SKM-1 treated with dmso at 0.1 percent for 144 hours (cell line): ENCODE data around the gene SEC23IP.
"Not testable (repeated sequence)": the region's sequence is repeated elsewhere in the genome, so short reads cannot be mapped to it uniquely, and the experiment has no call there.

Source experiments
- DNase-seq: peaks from one replicate; lab custom pipeline; 2025; ENCODE audit not compliant: unreplicated experiment; lab: John Stamatoyannopoulos, UW

Gene SEC23IP

DNA sequence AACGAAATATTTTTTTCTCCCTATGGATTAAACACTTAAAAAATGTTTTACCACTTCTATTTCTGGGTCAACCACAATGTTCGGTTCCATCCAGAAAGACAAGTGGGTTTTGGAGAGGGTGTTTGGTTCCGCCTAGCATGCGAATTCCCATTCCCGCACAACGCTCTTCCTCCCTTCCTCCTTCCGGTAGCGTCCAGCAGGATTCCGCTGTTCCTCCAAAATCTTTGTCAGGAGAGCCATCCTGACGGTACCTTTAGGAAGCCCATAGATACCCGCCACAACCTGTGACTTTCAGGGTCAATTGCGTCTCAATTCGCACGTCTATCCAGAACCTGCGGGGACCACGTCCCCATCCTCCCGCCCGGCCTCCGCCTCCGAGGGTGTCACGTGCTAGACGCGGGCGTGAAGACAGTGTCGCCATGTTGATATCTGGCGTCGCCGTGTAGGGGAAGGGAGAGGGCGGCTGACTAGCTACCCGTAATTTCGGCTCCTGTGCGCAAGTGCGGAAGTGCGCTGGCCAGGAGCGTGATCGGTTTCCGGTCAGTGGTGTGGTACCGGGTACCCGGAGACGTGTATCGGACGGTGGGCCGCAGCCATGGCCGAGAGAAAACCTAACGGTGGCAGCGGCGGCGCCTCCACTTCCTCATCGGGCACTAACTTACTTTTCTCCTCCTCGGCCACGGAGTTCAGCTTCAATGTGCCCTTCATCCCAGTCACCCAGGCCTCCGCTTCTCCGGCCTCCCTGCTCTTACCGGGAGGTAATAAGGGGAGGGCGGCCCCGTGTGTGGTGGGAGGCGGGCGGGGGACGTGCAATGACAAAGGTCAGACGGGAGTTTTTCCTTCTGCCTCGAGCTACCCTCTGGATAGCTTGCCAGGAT is at the start of gene SEC23IP:
SEC23IP (plus strand) TSS at position 543 of the 878 bp plus-strand sequence; CDS start at position 596, 53 bp downstream.
- peak; percentile 92 for DNase-seq

DNA sequence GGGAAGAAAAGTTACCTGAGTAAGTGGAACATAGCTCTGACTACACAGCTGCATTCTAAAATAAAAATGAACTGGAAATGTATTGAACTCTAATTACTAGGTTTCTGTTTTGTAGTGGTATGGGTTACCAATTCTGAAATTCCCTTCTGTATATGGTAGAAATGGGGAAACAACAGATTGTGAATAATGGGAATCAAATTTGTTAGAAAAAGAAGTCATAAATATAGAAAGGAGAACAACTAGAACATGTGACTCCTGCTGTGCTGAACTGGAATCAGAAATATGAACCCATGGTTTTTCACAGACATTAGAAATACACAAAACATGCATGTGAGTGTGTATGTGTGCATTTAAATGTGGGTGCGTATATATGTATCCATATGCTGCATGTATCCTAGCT is 46.9 kb upstream of the SEC23IP start:
- DNase-seq, result no peak

DNA sequence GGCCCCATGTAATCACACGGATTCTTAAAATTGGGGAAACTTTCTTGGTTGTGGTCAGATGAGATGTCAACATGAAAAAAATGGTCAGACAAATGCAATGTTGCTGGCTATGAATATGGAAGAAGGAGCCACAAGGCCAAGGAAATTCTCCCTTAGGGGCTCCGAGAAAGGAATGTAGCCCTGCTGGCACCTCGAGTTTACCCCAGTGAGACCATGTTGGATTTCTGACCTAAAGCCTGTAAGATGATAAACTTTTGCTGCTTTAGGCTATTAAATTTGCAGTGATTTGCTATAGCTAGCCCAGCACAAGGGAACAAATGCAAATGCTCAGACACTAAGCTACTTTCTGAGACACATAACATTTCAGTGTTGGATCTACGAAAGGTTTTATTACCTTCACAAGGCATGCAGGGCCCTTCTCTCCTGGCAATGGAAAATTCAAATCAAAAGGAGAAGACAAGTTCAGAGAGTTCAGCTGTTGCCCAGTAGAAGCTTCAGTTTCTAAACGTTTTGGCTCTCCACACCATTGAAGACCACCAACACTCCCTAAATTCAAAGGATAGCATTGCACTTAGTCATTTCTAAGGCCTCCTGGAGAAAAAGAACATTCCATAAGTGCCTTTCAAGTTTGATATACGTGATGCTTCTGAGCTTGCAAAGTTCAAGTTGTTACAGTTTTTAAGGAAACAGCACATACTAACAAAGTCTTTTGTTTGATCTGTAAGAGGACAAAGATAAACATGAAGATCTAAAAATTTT is 43.3 kb upstream of the SEC23IP start:
- DNase-seq, result no peak

DNA sequence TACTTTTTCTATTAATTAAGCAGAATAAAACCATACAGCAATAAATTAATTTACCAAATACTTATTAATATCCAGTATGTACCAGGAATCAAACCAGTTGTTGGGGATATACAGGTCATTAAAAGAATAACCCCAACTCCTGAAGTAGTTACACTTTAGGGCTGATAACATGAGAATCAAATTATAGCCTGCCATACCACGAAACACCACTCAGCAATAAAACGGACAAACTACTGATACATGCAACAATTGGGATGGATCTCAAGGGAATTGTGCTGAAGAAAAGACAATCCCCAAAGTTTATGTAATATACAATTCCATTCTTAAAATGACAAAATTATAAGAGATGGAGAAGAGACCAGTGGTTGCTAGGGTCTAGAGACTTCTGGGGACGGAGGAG is 42.6 kb upstream of the SEC23IP start:
- DNase-seq, result no peak

DNA sequence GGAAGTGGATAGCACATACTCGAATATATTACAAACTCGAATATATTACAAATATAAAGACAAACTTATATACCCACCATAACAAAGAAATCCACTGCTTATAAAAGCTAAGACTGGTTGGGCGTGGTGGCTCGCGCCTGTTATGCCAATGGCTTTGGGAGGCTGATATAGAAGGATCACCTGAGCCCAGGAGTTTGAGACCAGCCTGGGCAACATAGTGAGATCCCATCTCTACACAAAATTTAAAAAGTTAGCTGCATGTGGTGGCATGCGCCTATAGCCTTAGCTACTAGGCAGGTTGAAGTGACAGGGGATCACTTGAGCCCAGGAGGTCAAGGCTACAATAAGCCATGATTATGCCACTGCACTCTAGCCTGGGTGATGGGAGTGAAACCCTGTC is 40.3 kb upstream of the SEC23IP start:
- DNase-seq, result no peak

DNA sequence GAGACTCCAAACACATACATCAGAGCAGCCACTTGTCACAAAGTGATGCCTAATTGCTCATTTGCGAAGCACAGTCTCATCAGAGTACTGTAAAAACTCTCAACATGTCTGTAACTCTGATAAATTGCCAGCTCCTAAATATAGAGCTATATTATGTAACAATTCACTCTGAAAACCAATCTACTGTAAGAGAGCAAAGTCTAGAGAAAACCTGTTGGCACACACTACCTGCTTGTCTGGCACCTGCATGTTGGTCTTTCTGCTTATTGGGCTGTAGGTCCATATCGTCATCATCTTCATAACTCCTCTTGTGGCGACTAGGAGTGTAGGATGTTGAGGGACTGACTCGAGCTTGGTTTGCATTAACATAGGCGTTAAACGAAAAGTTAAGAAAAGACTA is 39.7 kb upstream of the SEC23IP start:
- no peak for DNase-seq

DNA sequence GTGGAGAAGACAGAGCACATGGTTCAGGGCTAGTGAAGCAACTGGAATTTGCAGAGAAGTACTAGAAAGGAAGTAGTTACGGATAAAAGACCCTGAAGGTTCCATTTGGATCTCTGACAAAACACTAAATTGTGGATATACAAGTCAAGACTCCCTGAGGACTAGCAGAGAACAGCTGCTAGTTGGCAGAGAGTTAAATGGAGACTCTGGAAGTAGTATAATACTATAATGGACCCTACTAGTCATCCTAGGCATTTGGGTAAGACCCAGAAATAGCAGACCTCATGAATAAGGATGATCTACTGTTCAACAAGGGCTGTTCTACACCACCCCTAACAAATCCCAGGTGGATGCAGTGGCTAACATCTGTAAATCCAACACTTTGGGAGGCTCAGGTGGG is 39.0 kb upstream of the SEC23IP start:
- DNase-seq, result no peak

DNA sequence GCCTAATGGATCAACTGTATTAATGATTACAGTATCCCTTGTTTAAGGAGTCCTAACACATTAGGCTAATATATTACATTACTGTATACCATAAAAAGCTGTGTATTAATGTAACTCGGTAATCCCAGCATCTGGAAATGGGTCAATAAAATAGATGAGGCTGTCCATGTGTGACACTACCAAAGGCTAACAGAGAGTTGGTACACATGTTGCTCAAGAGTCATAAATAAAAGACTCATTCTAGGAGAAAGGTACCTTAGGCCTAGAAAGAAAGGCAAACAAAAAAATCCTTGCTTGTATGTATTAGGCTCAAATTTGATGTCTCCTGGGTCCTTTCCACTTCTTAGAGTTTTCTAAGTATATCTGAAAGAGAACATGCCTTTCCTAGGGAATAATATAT is 34.5 kb upstream of the SEC23IP start:
- no peak for DNase-seq

DNA sequence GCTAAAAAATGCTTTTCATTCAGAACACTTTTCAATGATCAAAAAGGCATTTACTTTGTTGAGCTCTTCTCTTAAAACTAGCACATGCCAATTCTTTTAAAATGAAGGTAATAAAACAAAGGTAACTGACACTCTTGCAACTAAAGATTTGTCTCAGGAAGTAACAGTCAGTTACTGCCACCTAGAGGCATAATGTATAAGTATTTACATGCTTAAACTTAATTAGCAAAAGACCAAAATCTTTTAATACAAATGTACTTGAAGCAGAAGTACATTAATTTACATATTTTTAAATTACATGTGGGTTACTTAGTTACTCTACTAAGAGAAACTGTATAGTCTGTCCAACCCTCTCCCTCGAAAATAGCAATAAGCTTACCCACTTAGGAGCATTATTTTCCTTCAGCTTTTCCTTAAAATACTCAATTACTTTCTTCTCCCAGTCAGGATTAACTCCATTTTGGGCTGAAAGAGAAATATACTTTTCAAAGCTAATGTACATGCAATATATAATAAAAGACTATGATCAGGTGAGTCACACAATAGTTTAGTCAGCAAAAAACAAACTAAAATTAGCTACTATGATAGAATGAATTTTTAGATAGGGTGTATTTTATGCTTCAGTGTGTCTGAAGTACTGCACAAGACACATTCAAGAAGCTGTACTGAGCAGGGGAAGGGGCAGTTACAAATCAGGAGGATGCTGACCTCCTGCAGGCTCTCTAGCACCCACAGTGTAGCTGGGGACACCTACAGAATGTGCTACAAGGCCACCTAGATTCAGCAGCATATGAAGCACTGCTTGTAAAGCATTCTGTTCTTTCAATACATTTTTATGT is 32.9 kb upstream of the SEC23IP start:
- peak; percentile 19 for DNase-seq

DNA sequence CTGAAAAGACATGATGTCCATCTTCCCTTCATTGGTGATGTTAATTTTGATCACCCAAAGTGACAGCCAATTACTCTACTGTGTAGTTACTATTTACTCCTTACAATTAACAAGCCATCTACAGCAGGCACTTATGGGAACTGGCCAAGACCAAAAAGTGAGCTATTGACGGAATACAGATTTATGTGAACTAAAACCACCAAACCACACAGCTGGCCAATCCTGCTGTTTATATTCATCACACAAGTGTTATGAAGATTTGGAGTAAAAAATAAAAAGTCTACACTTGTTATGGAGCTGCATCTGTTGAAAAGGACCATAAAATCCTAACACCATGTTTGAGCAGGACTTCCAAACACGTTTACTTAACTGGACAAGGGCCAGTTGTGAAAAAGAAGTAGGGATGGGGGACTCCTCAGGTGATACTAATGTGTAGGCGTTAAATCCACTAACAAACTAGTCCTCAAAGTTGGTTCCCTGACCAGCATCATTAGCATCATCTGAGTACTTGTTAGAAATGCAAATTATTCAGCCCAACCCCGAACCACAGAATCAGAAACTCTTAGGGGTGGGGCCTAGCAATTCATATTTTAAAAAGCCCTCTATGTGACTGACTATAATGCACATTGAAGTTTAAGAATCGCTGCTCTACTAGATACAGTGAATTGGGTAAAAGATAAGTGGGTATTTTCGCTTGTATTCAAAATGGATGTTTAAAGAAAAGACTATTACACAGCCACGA is 31.5 kb upstream of the SEC23IP start:
- DNase-seq, result no peak

DNA sequence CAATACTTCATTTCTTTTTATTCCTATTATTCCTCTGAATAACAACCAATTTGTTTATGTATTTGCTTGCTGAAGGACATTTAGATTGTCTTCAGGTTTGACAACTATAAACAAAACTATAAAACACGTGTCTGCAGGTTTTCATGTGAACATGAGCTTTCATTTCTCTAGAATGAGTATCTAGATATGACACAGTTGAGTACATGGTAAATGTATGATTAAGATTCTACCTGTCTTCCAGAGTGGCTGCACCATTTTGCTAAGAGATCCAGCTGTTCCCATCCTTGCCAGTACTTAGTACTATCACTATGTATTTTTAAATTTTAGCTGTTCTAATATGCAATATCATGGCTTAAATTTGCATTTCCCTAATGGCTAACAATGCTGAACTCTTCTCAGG is 30.0 kb upstream of the SEC23IP start:
- DNase-seq, result no peak

DNA sequence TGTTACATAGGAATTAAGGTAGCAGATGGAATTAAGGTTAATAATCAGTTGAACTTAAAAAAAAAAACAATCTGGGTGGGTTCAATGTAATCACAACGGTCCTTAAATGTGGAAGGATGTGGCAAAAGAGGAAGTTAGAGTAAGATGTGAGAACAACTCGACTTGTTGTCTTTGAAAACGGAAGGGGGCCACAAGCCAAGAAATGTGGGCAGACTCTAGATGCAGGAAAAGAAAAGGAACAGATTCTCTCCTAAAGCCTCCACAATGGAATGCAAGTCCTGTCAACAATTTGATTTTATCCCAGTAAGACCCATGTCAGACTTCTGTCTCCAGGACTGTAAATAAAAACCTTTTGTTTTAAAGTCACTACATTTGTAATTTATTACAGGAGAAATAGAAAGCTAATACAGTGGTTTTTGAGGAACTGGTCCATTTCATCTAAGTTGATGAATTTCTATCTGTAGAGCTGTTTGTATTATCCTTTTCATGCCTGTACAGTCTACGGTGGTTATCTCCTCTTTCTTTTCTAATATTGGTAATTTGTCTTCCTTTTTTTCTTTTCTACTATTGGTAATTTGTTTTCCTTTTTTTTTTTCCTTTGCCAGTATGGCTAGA is 28.5 kb upstream of the SEC23IP start:
- DNase-seq, result peak; percentile 7

DNA sequence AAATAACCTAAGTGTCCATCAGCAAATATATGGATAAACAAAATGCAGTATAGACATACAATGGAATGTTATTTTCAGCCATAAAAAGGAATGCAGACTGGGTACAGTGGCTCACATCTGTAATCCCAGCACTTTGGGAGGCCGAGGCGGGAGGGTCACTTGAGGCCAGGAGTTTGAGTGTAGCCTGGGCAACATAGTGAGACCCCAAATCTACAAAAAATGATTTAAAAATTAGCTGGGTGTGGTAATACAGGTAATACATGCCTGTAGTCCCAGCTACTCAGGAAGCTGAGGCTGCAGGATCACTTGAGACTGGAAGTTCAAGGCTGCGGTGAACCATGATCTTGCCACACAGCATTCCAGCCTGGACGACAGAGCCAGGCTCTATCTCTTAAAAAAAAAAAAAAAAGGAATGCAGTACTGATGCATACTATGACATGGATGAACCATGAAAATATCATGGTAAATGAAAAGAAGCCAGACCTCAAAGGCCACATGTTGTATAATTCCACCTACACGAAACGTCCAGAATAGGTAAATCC is 26.8 kb upstream of the SEC23IP start:
- DNase-seq, result no peak

DNA sequence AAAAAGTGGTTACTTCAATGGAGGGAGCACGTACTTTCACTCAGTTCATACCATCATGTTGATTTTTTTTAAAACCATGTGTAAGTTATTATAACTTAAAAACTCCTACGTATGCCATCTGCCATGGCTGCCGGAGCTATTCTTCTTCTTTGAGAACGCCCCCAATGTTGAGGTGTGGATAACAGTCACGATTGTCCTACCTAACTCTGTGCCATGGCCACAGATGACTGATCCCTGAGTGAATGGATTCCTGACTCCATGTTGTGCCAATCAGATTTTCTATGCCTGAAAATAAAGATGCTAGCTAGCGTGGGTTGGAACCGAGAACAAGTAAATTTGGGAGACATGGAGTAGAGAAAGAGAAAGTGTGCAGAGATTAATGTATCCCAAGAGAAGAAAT is 25.2 kb upstream of the SEC23IP start:
- DNase-seq, result no peak

DNA sequence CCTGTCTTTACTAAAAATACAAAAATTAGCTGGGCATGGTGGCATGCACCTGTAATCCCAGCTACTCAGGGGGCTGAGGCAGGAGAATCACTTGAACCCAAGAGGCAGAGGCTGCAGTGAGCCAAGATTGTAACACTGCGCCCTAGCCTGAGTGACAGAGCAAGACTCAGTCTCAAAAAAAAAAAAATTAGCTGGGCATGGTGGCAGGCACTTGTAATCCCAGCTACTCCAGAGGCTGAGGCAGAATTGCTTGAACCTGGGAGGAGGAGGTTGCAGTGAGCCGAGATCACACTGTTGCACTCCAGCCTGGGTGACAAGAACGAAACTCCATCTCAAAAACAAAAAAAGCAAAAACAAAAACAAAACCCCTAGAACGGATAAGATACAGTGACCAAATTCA is 23.1 kb upstream of the SEC23IP start:
- not testable (repeated sequence) for DNase-seq

DNA sequence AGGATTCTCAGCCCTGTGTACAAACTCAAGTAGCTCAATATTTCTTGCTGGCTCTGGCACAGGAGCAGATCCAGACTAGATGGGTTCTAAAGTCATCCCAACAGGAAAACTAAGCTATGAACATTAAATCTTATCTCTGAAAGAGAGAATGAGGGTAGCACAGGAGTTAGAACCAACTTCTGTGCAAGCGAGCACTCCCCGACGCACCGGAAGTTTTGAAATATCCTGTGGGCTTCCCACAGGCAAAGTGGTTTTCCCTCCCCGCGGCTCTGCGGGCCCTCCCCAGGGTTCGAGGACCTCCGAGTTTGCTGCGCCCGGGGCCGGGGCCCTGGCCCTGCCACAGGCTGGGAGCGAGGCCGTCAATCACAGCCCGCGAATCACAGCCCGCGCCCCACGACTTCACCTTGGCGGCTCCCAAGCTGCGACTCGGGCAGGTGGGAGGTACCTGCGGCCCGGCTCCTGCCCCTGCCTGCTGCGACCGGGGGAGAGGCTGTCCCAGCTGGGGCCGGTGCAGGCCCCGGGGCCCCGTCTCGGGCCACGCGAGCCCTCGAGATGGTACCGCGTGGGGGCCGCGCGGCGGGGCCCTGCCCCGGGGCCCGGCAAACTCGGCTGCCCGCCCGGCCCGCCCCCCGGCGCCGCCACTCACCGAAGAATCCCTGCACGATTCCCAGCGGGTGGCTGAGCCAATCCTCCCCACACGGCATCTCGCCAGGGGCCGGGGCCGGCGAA is 20.5 kb upstream of the SEC23IP start:
- DNase-seq, result peak; percentile 80

DNA sequence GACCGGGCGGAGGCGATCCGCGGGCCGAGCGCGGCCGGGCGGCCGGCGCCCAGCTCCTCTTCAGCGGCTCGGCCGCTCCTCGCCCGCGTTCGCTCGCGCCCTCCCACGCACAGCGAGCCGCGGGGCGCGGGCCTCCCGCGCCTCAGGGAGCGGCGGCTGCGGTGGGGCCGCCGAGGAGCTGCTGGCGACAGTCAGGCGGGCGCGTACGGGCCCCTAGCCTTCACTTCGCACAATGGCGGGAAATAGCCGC is 20.0 kb upstream of the SEC23IP start, which contains the start of gene MCMBP:
MCMBP (minus strand) TSS at position 234 of the 250 bp plus-strand sequence. CDS start 259 bp downstream, outside the sequence.
- no peak for DNase-seq

DNA sequence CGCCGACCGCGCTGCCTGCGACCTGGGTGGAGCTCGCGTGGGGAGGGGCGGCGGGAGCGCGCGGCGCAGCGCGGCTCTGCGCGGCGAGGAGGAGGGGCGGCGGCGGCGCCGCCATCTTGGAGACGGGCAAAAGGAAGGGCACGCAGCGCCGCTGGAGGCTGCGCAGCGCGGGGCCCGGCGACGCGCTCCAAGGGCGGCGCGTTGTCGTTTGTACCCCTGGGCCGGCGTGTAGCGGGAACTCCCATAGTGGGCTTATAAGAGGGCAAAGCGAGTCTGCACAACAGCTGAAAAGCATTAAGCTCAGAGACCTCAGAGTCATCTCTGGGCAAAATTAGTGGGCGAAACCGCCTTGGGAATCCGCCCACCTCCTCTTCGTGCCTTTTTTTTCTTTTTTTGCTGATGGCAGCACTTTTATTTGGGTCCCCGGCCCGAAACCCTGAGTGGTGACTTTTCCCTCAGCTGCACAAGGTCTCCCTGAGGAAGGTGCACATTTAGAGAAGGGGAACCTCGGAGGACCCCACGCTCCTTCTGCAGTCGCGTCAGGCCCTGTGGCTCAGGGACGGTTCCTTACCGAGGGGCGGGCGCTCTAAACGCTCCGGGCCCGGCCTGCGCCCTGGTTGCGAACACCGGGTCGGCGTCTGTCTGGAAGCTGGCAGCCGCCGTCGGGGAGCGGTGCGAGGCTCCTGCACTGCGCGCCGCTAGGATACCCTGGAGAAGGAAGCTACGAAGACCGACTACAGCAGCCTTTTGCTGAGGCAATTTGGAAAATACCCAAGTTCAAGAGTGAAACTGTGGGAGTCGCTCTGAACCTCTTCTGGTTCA is 19.5 kb upstream of the SEC23IP start:
- peak; percentile 81 for DNase-seq

DNA sequence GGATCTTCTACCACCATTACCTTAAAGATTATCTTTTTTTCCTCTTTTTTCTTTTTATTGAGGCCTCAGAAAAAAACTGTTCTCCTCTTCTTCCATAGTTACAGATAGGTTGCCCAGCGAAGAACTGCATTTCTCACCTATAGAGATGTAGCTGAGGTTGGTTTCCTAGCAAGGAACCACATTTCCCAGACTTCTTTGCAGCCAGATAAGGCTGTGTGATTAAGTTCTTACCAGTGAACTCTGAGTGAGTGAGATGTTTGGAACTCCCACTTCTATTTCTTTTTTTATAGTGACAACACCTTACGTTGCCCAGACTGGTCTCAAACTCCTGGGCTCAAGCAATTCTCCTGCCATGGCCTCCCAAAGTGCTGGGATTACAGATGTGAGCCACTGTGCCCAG is 14.0 kb upstream of the SEC23IP start:
- no peak for DNase-seq
